Measurements from ENCODE around the gene MIF.

- TF ChIP-seq RAD21 (conservative IDR thresholded peaks at IDR 0.05 in 1 of 2, IDR thresholded peaks at IDR 0.05 in 1 of 2), result no peak
- TF ChIP-seq MAX (IDR thresholded peaks at IDR 0.05), result no peak
- no peak for TF ChIP-seq EP300 (IDR thresholded peaks at IDR 0.05)
- TF ChIP-seq RNF2 (IDR thresholded peaks at IDR 0.05; ENCODE audit: borderline replicate concordance, low read depth), result no peak
- TF ChIP-seq CHD2 (IDR thresholded peaks at IDR 0.05; ENCODE audit: low read length, partially characterized antibody), result no peak
- TF ChIP-seq POLR2A (IDR thresholded peaks at IDR 0.05; ENCODE audit: low read length), result no peak
- no peak for TF ChIP-seq KDM1A (IDR thresholded peaks at IDR 0.05; ENCODE audit: low read depth)
- no peak for TF ChIP-seq CTCF (IDR thresholded peaks at IDR 0.05)
- TF ChIP-seq PHF8 (IDR thresholded peaks at IDR 0.05; ENCODE audit: borderline replicate concordance, low read depth), result no peak
- TF ChIP-seq SMC3 (IDR thresholded peaks at IDR 0.05), result no peak
- TF ChIP-seq ZNF302 (CRISPR knock-in tag; IDR thresholded peaks at IDR 0.05), result no peak
These were observed 28.7 kb downstream of the MIF start for GRCh38 chr22:23922921-23923320.
